NCI-H524 treated with DMSO at 0.1 percent for 48 hours (cell line): ENCODE measurements around the gene LYPD5.

Experiments
- DNase-seq: peaks from one replicate; lab custom pipeline; 2025; lab: John Stamatoyannopoulos, UW

LYPD5 gene

DNA sequence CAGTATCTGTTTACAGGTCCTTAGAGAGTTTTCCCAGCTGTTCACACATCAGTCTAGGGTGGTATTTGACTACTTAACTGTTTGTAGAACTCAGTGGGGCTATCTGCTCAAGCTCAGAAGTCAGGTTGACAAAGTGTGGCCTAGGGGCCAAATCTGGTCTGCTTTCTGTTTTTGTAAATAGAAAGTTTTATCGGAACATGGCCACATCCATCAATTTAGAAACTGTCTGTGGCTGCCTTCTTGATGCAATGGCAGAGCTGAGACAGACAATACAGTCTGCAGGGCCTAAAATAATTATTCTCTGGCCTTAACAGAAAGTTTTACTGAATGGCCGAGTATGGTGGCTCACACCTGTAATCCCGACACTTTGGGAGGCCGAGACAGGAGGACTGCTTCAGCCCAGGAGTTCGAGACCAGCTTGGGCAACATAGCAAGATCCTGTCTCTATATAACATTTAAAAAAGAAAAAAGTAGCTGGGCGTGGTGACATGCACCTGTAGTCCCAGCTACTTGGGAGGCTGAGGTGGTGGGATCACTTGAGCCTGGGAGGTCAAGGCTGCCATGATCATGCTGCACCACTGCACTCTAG is 49.9 kb downstream of the LYPD5 start:
- DNase-seq: no peak

DNA sequence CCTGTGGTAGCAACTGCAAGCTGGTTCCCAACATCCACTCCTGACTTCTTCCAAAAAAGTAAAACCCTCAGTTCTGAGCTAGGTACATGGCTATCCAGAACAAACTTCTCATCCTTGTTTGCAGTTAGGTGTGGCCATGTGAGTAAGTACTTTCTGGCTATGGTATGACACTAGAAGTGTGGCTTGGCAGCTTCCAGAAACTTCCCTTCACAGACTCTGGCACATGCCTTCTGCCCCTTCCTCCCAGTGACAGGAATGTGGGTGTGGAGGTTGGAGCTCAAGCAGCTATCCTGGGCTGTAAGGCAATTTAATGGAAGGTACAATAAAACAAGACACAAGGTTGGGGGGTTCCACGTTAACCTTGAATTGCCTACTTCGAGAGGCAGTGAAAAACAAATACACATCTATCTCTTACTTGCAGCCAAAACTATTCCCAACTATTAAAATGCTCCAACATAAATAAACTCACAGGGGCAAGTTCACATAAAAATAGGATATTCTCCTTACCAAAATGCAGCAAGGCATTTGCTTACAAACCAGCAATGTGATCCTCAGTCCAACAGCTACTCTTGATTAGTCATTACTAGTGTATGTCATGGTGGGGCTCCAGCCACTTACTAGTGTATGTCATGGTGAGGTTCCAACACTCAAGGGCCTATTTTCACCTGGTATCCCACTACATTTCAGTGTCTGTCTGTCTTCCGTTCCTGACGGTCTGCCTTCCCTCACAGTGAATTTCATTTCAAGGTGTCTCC is 50.6 kb downstream of the LYPD5 start:
- no peak for DNase-seq

DNA sequence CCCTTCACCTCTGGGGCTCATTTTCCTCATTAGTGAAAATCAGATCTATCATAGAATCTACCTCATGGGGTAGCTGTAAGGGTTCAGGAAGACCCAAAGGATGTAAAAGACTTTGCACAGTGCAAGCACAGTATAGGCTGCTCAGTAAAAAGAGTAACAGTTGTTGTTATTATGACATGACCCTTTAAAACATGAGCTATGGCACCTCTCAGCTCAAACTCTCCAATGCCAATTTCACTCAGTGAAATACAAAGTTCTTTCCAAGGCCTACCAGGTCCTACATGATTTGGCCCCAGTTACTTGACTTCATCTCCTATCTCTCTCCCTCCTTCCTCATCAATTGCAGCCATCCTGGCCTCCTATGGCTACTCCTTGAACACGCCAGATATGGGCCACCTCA is 52.3 kb downstream of the LYPD5 start:
- no peak for DNase-seq

- no peak for DNase-seq
Measured at GRCh38 chr19:43749152-43749551, 53.1 kb downstream of the LYPD5 start.

GRCh38 chr19:43748685-43749084 is 53.6 kb downstream of the LYPD5 start:
- no peak for DNase-seq

- no peak for DNase-seq
Measured at GRCh38 chr19:43748205-43748594, 54.0 kb downstream of the LYPD5 start.

DNA sequence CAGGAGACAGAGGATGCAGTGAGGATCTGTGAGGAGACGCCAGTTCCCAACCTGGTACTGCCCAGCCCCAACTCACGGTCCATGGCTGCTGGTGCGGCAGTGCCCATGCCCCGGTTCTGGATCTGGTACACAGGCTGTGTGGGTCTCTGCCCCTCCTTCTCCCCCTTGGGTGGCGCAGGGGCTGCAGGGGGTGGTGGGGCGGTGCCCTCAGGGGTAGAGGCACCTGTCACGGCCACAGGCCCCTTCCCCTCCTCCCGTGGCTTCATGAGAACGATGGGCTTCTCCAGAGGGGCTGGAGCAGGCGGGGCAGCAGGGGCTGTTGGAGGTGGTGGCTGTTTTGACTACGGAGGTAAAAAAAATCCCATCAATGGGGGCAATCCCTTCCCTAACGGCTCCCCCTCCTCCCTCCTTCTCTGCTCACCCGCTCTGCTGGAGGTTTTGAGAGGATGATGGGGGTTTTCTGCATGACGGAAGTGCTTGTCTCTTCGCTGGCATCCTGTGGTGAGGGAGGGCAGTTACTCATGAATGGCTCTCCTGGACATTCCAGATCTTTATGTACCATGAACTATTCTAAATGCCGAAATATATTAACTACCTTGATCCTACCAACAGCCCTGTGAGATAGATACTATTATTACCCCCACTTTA is 54.6 kb downstream of the LYPD5 start:
- no peak for DNase-seq
